KBM-7 (cell line): ENCODE results near the gene AQP5.
A peak's percentile ranks its signal among the peaks of the same experiment; 100 is the strongest.

ENCODE experiments used
- DNase-seq: peaks from one replicate; pipeline ENCODE4 v3.0.0-alpha.2; 2015
- in situ Hi-C: fragments of 300-500 bp; cut with MboI; formaldehyde crosslinking; loops from 2 replicates; pipeline ENCODE4 v1.14.3; 2020; ENCODE audit warnings: low sequenced_read_pairs, low pct_unique_long_range_greater_than_20kb, mixed read lengths

AQP5 gene

DNA sequence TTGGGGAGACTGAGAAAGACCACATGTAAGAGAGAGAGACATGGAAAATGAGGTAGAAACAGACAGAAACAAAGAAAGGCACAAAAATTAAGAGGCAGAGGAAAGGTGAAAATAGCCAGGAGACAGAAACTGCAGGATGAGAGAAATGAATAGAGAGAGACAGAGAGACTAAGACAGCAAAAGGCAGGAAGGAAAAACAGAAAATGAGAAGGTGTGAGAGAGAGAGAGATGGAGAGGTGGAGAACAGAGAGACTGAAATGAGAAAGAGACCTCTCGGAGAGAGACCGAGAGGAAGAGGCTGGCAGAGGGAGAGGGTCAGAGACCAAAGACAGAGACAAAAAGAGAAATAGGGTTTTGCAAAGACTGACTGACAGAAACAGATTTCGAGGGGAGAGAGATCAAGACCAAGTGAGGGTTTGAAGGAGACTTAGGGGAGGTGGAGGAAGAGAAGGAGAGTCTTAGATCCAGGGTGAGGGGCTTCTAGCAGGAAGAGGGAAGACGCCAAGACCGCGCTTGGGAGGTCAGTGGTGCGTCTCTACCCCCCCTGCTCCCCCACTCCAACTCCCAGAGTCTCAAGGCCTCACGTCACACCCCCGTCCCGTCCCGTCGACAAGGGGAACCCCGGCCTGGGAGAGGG, 1.1 kb upstream of the AQP5 start:
- DNase-seq: no peak
- in situ Hi-C loops: no loop called here

DNA sequence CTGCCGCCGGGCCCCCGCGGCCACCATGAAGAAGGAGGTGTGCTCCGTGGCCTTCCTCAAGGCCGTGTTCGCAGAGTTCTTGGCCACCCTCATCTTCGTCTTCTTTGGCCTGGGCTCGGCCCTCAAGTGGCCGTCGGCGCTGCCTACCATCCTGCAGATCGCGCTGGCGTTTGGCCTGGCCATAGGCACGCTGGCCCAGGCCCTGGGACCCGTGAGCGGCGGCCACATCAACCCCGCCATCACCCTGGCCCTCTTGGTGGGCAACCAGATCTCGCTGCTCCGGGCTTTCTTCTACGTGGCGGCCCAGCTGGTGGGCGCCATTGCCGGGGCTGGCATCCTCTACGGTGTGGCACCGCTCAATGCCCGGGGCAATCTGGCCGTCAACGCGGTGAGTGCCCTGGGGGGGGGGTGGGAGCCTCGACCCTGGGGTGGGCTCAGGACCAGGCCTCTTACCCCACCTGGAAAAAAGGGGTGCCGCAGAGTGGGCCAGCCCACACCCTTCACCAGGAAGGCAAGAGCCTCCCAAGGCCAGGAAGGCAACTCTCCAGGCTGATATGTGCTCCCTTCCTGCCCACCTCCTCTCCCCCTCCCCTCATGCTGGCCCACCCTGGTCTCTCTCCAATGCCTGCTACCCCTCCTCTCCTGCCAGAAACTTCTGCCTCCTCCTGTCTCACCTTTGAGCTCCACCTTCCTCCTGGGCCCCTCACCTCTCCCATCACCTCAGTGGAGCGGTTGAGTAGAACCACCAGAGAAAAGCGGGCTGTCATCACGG, 507 bp downstream of the AQP5 start:
- DNase-seq: no peak
- in situ Hi-C loops: no loop called here

DNA sequence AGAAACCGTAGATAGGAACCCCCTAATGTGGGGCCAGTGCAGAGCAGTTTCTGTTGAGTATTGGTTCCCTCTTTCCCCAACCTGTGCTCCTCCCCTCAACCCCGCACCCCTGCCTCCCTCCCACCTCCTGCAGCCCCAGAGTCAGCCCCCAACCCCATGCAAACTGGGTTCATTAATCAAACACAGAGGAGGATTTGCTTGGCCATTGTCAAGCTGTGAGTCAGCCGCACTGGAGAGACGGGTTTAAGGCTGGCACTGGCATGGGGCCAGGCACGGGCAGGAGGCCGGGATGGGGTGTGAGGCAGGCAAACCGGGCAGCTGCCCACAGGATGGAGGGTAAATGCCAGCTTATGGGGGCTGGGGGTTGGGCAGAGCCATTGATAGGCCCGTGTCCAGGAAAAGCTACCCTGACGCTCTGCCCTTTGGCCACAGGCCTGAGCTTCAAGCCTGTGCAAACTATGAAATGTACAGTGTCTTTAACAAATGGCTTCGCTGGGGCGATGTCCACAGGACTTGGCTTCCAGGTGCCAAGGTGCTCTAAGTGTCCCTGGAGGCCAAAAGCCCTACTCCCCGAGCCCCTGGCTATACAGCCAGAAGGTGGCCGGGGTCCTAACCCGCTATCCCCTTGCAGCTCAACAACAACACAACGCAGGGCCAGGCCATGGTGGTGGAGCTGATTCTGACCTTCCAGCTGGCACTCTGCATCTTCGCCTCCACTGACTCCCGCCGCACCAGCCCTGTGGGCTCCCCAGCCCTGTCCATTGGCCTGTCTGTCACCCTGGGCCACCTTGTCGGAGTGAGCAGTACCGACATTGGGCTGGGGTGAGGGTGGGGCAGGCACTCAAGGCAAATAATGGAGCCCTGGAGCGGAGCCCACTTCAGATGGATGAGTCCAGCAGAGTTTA, 1.4 kb downstream of the AQP5 start:
- in situ Hi-C loops: no loop called here
- DNase-seq: no peak

GRCh38 chr12:49963976-49964815, 2.5 kb downstream of the AQP5 start:
- DNase-seq: no peak
- in situ Hi-C loops: no loop called here

- in situ Hi-C loops: no loop called here
- no peak for DNase-seq
These were observed 3.4 kb downstream of the AQP5 start for GRCh38 chr12:49964849-49965624.

DNA sequence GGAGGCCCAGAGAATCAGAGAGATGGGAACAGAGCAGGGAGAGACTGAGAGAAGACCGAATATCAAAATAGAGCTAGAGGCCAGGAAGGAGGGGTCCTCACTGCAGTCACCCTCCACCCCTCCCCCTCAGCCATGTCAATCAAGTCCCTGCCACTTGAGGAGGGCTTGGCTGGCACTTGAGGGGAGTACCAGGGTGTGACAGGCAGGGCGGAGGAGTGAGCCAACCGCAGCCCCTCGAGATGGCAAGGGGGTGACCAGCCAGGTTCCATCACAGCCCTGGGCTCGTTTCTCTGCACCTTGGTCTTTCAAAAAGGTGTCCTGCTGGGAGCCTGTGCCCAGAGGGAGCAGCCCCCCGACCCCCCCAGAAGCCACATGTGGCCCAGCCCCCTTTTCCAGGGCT, 4.2 kb downstream of the AQP5 start:
- DNase-seq: no peak
- in situ Hi-C loops: no loop called here

- in situ Hi-C loops: no loop called here
- DNase-seq: no peak
These were observed 4.9 kb downstream of the AQP5 start for GRCh38 chr12:49966511-49967041.

DNA sequence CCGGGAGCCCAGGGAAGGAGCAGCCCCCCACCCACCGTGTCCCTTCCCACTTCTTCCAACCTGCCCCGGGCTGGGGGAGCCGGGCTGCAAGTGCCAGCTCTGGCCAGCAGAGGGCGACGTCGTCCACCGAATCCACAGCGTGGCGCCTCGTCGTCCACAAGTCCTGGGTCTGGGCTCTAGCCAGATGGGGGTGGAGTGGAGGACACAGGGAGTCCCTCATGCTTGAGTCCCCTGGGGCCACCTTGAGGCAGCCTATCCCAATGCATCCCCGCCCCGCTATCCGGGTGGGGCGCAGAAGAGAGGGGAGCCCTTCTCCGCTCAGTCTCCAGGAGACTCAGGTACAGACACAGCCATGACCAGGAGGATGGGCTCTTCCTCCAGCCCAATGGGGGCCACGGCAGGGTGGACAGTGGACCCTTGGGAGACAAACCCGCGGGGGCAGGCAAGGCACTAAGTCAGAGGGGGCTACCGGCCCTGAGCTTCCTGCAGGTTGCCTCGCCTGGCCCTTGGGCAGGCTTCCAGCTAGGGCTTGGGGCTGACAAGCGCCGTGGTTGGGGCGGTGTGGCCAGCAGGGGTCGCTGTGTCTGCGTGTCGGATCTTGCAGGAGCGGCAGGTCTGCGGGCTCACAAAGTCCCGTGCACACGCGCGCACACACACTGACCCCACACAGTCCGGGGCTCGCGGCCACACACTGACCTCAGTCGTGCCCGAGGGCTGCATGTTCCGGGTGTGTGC, 5.5 kb downstream of the AQP5 start:
- peak; percentile 91 for DNase-seq
- in situ Hi-C loops: no loop called here

DNA sequence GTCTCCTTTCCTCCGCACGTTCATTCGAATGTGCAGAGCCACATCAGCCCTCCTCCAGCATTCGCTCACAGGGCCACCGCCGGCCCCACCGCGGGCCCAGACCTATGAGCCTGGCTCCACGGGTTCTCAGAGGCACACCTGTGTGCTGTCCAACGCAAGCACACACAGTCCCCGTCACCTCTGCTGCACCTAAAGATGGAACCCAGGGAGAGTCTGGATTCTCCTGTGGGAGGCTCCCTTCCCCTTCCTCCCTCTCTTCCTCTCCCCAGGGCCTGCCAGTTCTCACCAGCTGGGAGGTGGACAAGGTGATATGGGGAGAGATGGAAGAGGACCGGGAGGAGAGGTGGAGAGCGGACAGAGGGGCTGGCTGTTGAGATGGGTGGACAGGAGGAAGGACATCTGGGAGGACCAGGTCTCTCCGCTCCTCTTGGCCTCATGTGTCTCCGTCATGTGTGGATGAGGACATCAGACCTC, 6.1 kb downstream of the AQP5 start:
- in situ Hi-C loops: no loop called here
- DNase-seq: no peak

- no peak for DNase-seq
- in situ Hi-C loops: no loop called here
These were observed 6.8 kb downstream of the AQP5 start for GRCh38 chr12:49968471-49968870.

DNA sequence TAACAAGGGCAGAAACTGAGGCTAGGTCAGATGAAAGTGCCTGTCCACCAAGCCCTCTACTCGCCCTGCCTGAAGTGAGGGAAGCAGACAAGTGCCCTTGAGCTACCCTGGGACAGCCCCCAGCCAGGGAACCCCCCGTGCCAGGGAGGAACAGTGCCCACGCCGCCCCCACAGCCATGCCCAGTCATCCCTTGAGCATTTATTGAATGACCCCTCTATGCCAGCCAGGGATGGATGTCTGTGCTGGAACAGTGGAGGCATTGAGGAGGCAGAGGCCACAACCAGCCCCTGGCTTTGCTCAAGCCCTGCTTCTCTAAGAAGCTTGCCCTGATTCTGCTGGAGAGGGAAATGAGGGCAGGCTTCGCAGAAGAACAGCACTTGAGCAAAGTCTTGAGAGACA, 7.4 kb downstream of the AQP5 start:
- in situ Hi-C loops: no loop called here
- no peak for DNase-seq

DNA sequence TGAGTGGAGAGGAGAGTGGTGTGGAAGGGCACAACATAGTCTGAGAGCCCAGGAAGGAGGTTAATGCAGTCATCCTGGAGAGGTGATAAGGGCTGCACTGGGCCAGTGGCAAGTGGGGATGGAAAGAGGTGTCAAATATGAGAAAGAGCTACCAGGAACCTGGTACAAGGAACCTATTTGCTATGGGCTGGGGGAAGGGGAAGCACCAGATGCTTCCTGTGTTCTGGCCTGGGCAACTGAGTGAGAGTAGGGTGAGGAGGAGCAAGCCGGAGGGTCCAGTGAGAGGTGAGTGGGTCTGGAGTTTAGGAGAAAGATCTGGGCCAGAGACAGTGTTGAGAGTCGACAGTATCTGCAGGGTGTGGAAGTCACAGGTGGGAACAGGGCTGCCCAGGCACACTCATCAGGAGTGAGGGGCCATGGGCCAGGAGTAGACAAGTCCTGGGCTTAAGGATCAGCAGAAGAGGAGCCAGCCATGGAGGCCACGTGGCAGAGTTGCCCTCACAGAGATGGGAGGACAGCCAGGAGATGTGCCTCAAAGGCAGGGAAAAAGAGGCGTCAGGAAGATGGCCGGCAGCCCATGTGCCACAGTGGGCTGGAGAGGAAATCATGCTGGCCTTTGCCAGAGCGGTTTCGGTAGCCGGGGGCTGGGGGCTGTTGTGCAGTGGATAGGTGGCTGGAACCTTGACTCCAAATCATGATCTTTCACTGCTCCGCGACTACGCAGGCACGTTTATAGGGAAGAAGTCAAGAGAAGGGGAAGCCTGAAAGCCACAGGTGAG, 8.2 kb downstream of the AQP5 start:
- peak; percentile 46 for DNase-seq
- in situ Hi-C loops: loop anchor here (10.0 kb wide), 1 partner anchor 95 kb away; no protein-coding TSS in a partner anchor

DNA sequence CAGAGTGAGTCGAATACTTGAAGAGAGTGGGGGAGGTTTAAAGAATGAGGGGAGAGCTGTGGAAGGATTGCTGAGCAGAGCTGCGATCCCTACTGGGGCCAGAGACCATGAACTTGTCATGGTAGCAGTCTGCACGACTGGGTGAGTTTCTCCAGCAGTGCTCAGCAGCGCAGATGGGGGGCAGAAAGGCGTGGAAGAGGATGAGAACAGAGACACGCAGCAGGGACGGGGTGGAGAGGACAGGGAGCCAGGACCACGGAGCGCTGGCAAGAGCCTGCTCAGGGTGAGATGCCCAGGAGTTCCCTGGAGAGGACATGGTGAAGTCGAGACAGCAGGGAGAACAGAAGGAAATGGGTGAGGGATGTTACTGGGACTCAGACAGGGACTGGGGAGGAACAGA, 9.0 kb downstream of the AQP5 start:
- in situ Hi-C loops: loop anchor here (10.0 kb wide), 1 partner anchor 94 kb away; no protein-coding TSS in a partner anchor

DNA sequence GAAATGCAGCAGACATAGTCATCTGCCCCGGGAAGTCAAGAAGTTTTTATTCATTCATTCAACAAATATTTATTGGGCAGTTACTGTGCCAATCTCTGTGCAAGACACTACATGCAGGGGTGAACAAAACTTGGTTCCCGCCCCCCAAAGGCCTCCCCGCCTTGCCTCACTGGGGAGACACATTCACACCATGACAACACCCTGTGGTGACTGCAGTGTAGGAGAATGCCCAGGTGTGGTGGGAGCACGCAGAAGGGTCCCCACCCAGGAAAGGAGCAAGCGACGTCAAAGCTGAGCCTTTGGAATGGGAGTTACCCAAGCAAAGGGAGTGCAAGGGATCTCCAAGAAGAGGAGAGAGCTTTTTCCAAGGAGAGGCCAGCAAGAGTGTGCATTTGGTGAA, 9.5 kb downstream of the AQP5 start:
- in situ Hi-C loops: loop anchor here (10.0 kb wide), 1 partner anchor 94 kb away; no protein-coding TSS in a partner anchor
- no peak for DNase-seq

More for the DNA sequence above, 9.0 kb downstream of the AQP5 start:
- no peak for DNase-seq

DNA sequence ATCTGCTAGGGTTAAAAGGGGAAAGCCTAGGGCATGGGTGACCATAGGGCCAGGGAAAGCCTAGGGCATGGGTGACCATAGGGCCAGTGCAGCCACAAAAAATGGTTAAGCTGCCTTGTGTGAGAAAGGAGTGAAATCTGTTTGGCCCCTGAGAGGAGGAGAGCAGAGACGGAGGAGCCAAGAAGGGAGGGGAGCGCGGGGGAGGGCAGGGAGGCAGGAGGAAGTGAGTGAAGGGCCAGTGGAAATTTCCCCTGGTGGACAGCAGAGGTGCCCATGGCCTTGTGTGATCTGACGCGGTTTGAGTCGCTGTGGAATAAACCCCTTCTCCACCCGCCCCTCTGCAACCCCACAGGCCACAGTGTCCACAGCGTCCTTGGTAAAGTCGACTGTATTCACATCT, 10.5 kb downstream of the AQP5 start:
- in situ Hi-C loops: loop anchor here (10.0 kb wide), 1 partner anchor 93 kb away; no protein-coding TSS in a partner anchor
- DNase-seq: no peak

DNA sequence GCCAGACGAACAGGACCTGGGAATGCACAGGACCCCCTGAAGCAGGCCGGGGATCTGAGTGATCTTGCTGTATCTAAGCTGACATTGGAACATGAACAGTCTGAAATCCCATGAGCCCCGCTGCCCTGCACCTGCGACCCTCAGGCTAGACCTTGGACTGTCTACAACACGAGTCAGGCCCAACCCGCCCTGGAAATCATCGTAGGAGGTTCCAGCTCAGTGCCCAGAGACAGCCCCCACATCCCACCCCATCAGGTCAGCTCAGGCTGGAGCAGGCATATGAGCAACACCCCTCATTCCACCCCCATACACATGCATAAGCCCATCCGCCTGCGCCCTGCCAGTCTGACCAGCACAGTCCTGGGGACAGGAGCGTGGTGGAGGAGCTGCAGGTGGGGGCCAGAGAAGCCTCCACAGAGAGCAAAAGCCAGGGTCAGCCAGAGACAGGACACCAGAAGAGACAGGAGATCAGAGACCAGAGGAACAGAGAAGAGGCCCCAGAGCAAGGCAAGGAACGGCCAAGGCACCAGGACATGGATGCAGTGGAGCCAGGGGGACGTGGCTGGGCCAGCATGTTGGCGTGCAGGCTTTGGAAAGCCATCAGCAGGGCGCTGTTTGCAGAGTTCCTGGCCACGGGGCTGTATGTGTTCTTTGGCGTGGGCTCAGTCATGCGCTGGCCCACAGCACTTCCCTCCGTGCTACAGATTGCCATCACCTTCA, 11.1 kb downstream of the AQP5 start, which contains the start of gene AQP6:
TSS of gene AQP6 (plus strand) at position 307 of the 720 bp plus-strand sequence. CDS start at position 534, 227 bp downstream.
- in situ Hi-C loops: loop anchor here (10.0 kb wide), 1 partner anchor 92 kb away; no protein-coding TSS in a partner anchor
- no peak for DNase-seq
